Nucleus accumbens (tissue), 56 donors: ENCODE measurements around the gene PIK3R1.

ENCODE experiments used
- DNase-seq, 56 donors: peaks; one replicate each; lab custom pipeline; 2025; lab: John Stamatoyannopoulos, UW

Gene PIK3R1

GRCh38 chr5:68317646-68318045, 102.1 kb downstream of the PIK3R1 start:
- DNase-seq = no peak

GRCh38 chr5:68318955-68319705, 103.6 kb downstream of the PIK3R1 start:
- DNase-seq = no peak

GRCh38 chr5:68319706-68320412, 104.3 kb downstream of the PIK3R1 start:
- no peak for DNase-seq

- no peak for DNase-seq
These were observed 104.9 kb downstream of the PIK3R1 start for GRCh38 chr5:68320413-68320986.

GRCh38 chr5:68325065-68325580, 109.6 kb downstream of the PIK3R1 start:
- no peak for DNase-seq

GRCh38 chr5:68329554-68330255, 114.1 kb downstream of the PIK3R1 start:
- DNase-seq = no peak

GRCh38 chr5:68330574-68330973, 115.0 kb downstream of the PIK3R1 start:
- DNase-seq = no peak

- DNase-seq = no peak
These were observed 115.9 kb downstream of the PIK3R1 start for GRCh38 chr5:68331192-68332079.

- no peak for DNase-seq
These were observed 116.5 kb downstream of the PIK3R1 start for GRCh38 chr5:68332080-68332451.

- DNase-seq = no peak
These were observed 117.0 kb downstream of the PIK3R1 start for GRCh38 chr5:68332556-68332955.

- DNase-seq = no peak
These were observed 118.3 kb downstream of the PIK3R1 start for GRCh38 chr5:68333649-68334552.

- no peak for DNase-seq
These were observed 119.0 kb downstream of the PIK3R1 start for GRCh38 chr5:68334553-68334886.

GRCh38 chr5:68335075-68335474, 119.5 kb downstream of the PIK3R1 start:
- no peak for DNase-seq

GRCh38 chr5:68336200-68336599, 120.6 kb downstream of the PIK3R1 start:
- DNase-seq = no peak

- DNase-seq = no peak
These were observed 121.7 kb downstream of the PIK3R1 start for GRCh38 chr5:68337235-68337634.

GRCh38 chr5:68339921-68340321, 124.4 kb downstream of the PIK3R1 start:
- no peak for DNase-seq

- no peak for DNase-seq
These were observed 125.5 kb downstream of the PIK3R1 start for GRCh38 chr5:68341006-68341405.

GRCh38 chr5:68342693-68343092, 127.1 kb downstream of the PIK3R1 start:
- DNase-seq = no peak

- peak in 29 of 56 donors; percentile 3 to 78 (median 20) for DNase-seq
These were observed 127.9 kb downstream of the PIK3R1 start for GRCh38 chr5:68343421-68343826.
